ENCODE data around the gene FAM43B.

Gene FAM43B

GRCh38 chr1:20590306-20590777 is 38.0 kb downstream of the FAM43B start:
- no peak for DNase-seq (ENCODE audit: low read depth, low spot score)

GRCh38 chr1:20593756-20594155 is 41.4 kb downstream of the FAM43B start:
- no peak for DNase-seq (ENCODE audit: low read depth, low spot score)

GRCh38 chr1:20594746-20595145 is 42.4 kb downstream of the FAM43B start:
- no peak for DNase-seq (ENCODE audit: low read depth, low spot score)

GRCh38 chr1:20596106-20596505 is 43.7 kb downstream of the FAM43B start:
- DNase-seq (ENCODE audit: low read depth, low spot score): no peak

- DNase-seq (ENCODE audit: low read depth, low spot score): no peak
Measured at GRCh38 chr1:20597650-20598049, 45.3 kb downstream of the FAM43B start.

GRCh38 chr1:20600156-20600555 is 47.8 kb downstream of the FAM43B start:
- DNase-seq (ENCODE audit: low read depth, low spot score): no peak

GRCh38 chr1:20601129-20601825 is 48.9 kb downstream of the FAM43B start:
- DNase-seq (ENCODE audit: low read depth, low spot score): no peak

- no peak for DNase-seq (ENCODE audit: low read depth, low spot score)
Measured at GRCh38 chr1:20602851-20603450, 50.6 kb downstream of the FAM43B start.

GRCh38 chr1:20603504-20604464 is 51.4 kb downstream of the FAM43B start:
- DNase-seq (ENCODE audit: low read depth, low spot score): no peak

All from activated naive CD8-positive, alpha-beta T cell treated with anti-CD3 and anti-CD28 coated beads, Interleukin-2, amount 50 U/mL, for 16 hours (primary cell).